GM06990 (cell line): ENCODE measurements around the gene ALG11.
"Not testable (repeated sequence)": the region's sequence is repeated elsewhere in the genome, so short reads cannot be mapped to it uniquely, and the experiment has no call there.

ENCODE experiments used
- DNase-seq: peaks from one replicate; pipeline ENCODE4 v3.0.0-alpha.2; 2011; ENCODE audit not compliant: insufficient read length; ENCODE audit errors: extremely low read depth
- H3K27me3 ChIP-seq: replicated peaks from 2 replicates; pipeline ENCODE4 v1.6.0; 2011; ENCODE audit warnings: low read length; ENCODE audit not compliant: control insufficient read depth, insufficient read depth
- H3K36me3 ChIP-seq: 2 replicates; pipeline ENCODE4 v1.5.1; 2011; ENCODE audit warnings: low read length; ENCODE audit not compliant: control insufficient read depth, insufficient read depth
- H3K4me3 ChIP-seq: replicated peaks from 2 replicates; pipeline ENCODE4 v1.5.1; 2011; ENCODE audit warnings: low read depth, mild to moderate bottlenecking, control low read depth, low read length
- CTCF ChIP-seq: IDR thresholded peaks from 2 replicates; pipeline ENCODE4 v1.5.1; 2011; ENCODE audit warnings: low read length, control low read depth, mild to moderate bottlenecking, inconsistent platforms; ENCODE audit not compliant: insufficient read depth, poor library complexity, severe bottlenecking

Gene ALG11

GRCh38 chr13:51978796-51979556, 33.2 kb upstream of the ALG11 start:
- TF ChIP-seq CTCF = no peak
- DNase-seq = no peak
- H3K27me3 ChIP-seq = no peaks in the 10 kb centered on the region; the same call in 1 of the 2 replicates
- no peaks in the 10 kb centered on the region for H3K36me3 ChIP-seq
- no peak overlapping the region for H3K4me3 ChIP-seq

- no peak for DNase-seq
- no peaks in the 10 kb centered on the region; the same call in 1 of the 2 replicates for H3K27me3 ChIP-seq
- no peak overlapping the region for H3K4me3 ChIP-seq
- no peak for TF ChIP-seq CTCF
- H3K36me3 ChIP-seq = no peaks in the 10 kb centered on the region
These were observed 31.3 kb upstream of the ALG11 start for GRCh38 chr13:51980908-51981307.

GRCh38 chr13:51981355-51981754, 30.8 kb upstream of the ALG11 start:
- TF ChIP-seq CTCF = no peak
- no peak overlapping the region for H3K4me3 ChIP-seq
- H3K27me3 ChIP-seq = no peaks in the 10 kb centered on the region; the same call in 1 of the 2 replicates
- DNase-seq = no peak
- no peaks in the 10 kb centered on the region for H3K36me3 ChIP-seq

GRCh38 chr13:51983292-51983691, 28.9 kb upstream of the ALG11 start:
- H3K4me3 ChIP-seq, H3K36me3 ChIP-seq, DNase-seq, H3K27me3 ChIP-seq: not testable (repeated sequence)

GRCh38 chr13:51984904-51985303, 27.3 kb upstream of the ALG11 start:
- H3K4me3 ChIP-seq, H3K36me3 ChIP-seq, DNase-seq, H3K27me3 ChIP-seq: not testable (repeated sequence)

GRCh38 chr13:51988988-51989618, 23.1 kb upstream of the ALG11 start:
- Histone ChIP-seq H3K36me3 (no peaks in the 10 kb centered on the region), H3K4me3 (no peak overlapping the region), H3K27me3 (no peaks in the 10 kb centered on the region; the same call in 1 of the 2 replicates)
- TF ChIP-seq CTCF = no peak
- no peak for DNase-seq
